ENCODE data around the gene CDH24. TPM values are rescaled to one million over a fixed set of nuclear protein-coding genes. Genes with fewer than 3 reads are reported as not detected.

CDH24 gene
- total and polyA plus RNA-seq, 2 of the 8 experiments (the other 6 are each of a cell fraction or from before 2014, with no cell fraction given) = 18.1 to 27.6 TPM

DNA sequence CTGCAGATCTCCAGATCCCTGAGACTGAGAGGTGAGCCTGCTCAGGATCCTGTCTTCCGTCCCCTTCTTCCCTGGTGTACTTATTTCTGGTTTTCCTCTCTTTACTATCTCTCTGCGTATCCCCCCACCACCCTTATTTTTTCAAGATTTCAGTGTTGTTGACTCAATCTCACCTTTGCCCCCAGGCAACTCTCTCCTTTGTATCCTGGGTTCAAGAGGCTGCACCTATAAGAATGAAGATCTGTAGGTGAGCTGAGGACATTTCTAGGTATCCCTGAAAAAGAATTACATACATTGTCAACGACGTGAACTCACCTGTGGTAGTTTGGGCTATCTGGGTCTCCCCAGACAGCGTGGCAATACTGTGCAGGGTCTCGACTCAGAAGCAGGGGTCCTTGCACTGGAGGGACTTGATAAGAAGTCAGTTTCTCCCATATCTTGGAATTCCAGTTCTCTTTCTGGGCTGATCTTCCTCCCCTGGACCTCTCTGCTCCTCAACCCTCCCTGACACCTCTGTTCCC is 46.8 kb upstream of the CDH24 start (continued):
- TF ChIP-seq, protein P1, sequence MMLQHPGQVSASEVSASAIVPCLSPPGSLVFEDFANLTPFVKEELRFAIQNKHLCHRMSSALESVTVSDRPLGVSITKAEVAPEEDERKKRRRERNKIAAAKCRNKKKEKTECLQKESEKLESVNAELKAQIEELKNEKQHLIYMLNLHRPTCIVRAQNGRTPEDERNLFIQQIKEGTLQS (IDR thresholded peaks at IDR 0.05; ENCODE audit: insufficient read depth, low read depth, low read length) = no peak
- no peak for TF ChIP-seq EZH2 (IDR thresholded peaks at IDR 0.05; ENCODE audit: low read depth, low read length, severe bottlenecking)
- TF ChIP-seq, protein P2, sequence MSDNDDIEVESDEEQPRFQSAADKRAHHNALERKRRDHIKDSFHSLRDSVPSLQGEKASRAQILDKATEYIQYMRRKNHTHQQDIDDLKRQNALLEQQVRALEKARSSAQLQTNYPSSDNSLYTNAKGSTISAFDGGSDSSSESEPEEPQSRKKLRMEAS (IDR thresholded peaks at IDR 0.05) = no peak
- TF ChIP-seq GABPA (IDR thresholded peaks at IDR 0.05; ENCODE audit: borderline replicate concordance, insufficient read depth, low read length) = no peak
- TF ChIP-seq EP300 (IDR thresholded peaks at IDR 0.05; ENCODE audit: borderline replicate concordance in 1 of 2, low read depth in 2 of 2, low read length in 2 of 2) = no peak
- TF ChIP-seq CBX8 (IDR thresholded peaks at IDR 0.05; ENCODE audit: borderline replicate concordance, low read depth, low read length) = no peak
- TF ChIP-seq TBP (IDR thresholded peaks at IDR 0.05; ENCODE audit: low read depth, low read length) = no peak
- no peak for TF ChIP-seq RAD21 (IDR thresholded peaks at IDR 0.05 in 1 of 2, conservative IDR thresholded peaks at IDR 0.05 in 1 of 2; ENCODE audit: low read depth in 2 of 2, low read length in 2 of 2)

Data from H1 (cell line).